Activated naive CD4-positive, alpha-beta T cell treated with anti-CD3 and anti-CD28 coated beads for 36 hours (primary cell): ENCODE results near the gene ASTN2. TPM values are rescaled to one million over a fixed set of nuclear protein-coding genes. Genes with fewer than 3 reads are reported as not detected.

ENCODE experiments used
- CTCF ChIA-PET: fragments of 350-600 bp; sonication (Branson Sonifier 250); formaldehyde crosslinking; loops from one replicate; lab custom pipeline; 2021; ENCODE audit warnings: antibody characterized with exemption; lab: Charles Lee
- DNase-seq: peaks from one replicate; pipeline ENCODE4 v3.0.0-alpha.2; 2020
- H3K27ac Mint-ChIP-seq: one replicate; pipeline ENCODE4 v1.8.0; 2021; ENCODE audit warnings: mild to moderate bottlenecking, mixed read lengths
- H3K27me3 Mint-ChIP-seq: one replicate; pipeline ENCODE4 v1.8.0; 2021; ENCODE audit warnings: low read depth, mixed read lengths
- H3K36me3 Mint-ChIP-seq: one replicate; pipeline ENCODE4 v1.8.0; 2021; ENCODE audit warnings: low read depth, mixed read lengths
- H3K4me1 Mint-ChIP-seq: one replicate; pipeline ENCODE4 v1.8.0; 2021; ENCODE audit warnings: low read depth, mixed read lengths
- H3K4me3 Mint-ChIP-seq: one replicate; pipeline ENCODE4 v1.8.0; 2021; ENCODE audit warnings: mild to moderate bottlenecking, moderate library complexity, mixed read lengths
- H3K9me3 Mint-ChIP-seq: one replicate; pipeline ENCODE4 v1.8.0; 2021; ENCODE audit warnings: mixed read lengths
- intact Hi-C: fragments of 100-400 bp; cut with micrococcal nuclease; formaldehyde crosslinking; loops from one replicate; pipeline ENCODE4 v1.15.1; 2023
- total RNA-seq, 2 experiments: library from RNA; stranded (reverse); gene quantifications; one replicate each; pipeline ENCODE4 v1.2.3, GENCODE V29; 2021

Gene ASTN2
- total RNA-seq, 2 experiments from 2014 or later = 6.0 to 6.6 TPM

- peaks cover 7% of the 10 kb centered on the region for H3K9me3 Mint-ChIP-seq
- no peaks in the 10 kb centered on the region for H3K36me3 Mint-ChIP-seq
- intact Hi-C loops = no loop called here
- CTCF ChIA-PET = interaction anchor here (0.5 kb wide), 1 partner anchor 388 kb away, joined by 3 read pairs; no protein-coding TSS in a partner anchor
- H3K4me1 Mint-ChIP-seq = no peaks in the 10 kb centered on the region
- no peaks in the 10 kb centered on the region for H3K27me3 Mint-ChIP-seq
- no peak for DNase-seq
- no peak overlapping the region for H3K27ac Mint-ChIP-seq
- no peak overlapping the region for H3K4me3 Mint-ChIP-seq
Measured at GRCh38 chr9:117125531-117125930, 289.3 kb downstream of the ASTN2 start.

- no peaks in the 10 kb centered on the region for H3K36me3 Mint-ChIP-seq
- H3K27me3 Mint-ChIP-seq = no peaks in the 10 kb centered on the region
- no peak overlapping the region for H3K27ac Mint-ChIP-seq
- intact Hi-C loops = no loop called here
- H3K9me3 Mint-ChIP-seq = peaks cover 6% of the 10 kb centered on the region
- no peaks in the 10 kb centered on the region for H3K4me1 Mint-ChIP-seq
- CTCF ChIA-PET = no interaction called here
- no peak overlapping the region for H3K4me3 Mint-ChIP-seq
- no peak for DNase-seq
Measured at GRCh38 chr9:117123729-117124128, 291.1 kb downstream of the ASTN2 start.

GRCh38 chr9:117122953-117123352, 291.9 kb downstream of the ASTN2 start:
- H3K4me3 Mint-ChIP-seq = no peak overlapping the region
- H3K27ac Mint-ChIP-seq = no peak overlapping the region
- H3K9me3 Mint-ChIP-seq = peaks cover 2% of the 10 kb centered on the region
- no peaks in the 10 kb centered on the region for H3K36me3 Mint-ChIP-seq
- CTCF ChIA-PET = no interaction called here
- H3K27me3 Mint-ChIP-seq = no peaks in the 10 kb centered on the region
- no peak for DNase-seq
- no peaks in the 10 kb centered on the region for H3K4me1 Mint-ChIP-seq
- intact Hi-C loops = no loop called here

- Mint-ChIP-seq H3K4me3 (no peak overlapping the region), H3K27me3 (no peaks in the 10 kb centered on the region)
- CTCF ChIA-PET = interaction anchor here (0.5 kb wide), 1 partner anchor 20 kb away, joined by 3 read pairs; no protein-coding TSS in a partner anchor
Measured at GRCh38 chr9:117122102-117122501, 292.8 kb downstream of the ASTN2 start.

GRCh38 chr9:117121316-117121715, 293.5 kb downstream of the ASTN2 start:
- no peak overlapping the region for H3K27ac Mint-ChIP-seq
- DNase-seq = no peak
- H3K4me3 Mint-ChIP-seq = no peak overlapping the region
- H3K36me3 Mint-ChIP-seq = no peaks in the 10 kb centered on the region
- no peaks in the 10 kb centered on the region for H3K4me1 Mint-ChIP-seq
- H3K9me3 Mint-ChIP-seq = peaks cover 2% of the 10 kb centered on the region
- CTCF ChIA-PET = no interaction called here
- intact Hi-C loops = no loop called here
- H3K27me3 Mint-ChIP-seq = peaks cover under 1% of the 10 kb centered on the region

More at GRCh38 chr9:117122102-117122501, 292.8 kb downstream of the ASTN2 start:
- intact Hi-C loops = no loop called here
- Mint-ChIP-seq H3K27ac (no peak overlapping the region), H3K4me1 (no peaks in the 10 kb centered on the region), H3K36me3 (no peaks in the 10 kb centered on the region), H3K9me3 (peaks cover 2% of the 10 kb centered on the region)
- DNase-seq = no peak

GRCh38 chr9:117120061-117120460, 294.8 kb downstream of the ASTN2 start:
- H3K4me1 Mint-ChIP-seq = no peaks in the 10 kb centered on the region
- CTCF ChIA-PET = no interaction called here
- intact Hi-C loops = no loop called here
- peaks cover 5% of the 10 kb centered on the region for H3K27me3 Mint-ChIP-seq
- no peak for DNase-seq
- no peaks in the 10 kb centered on the region for H3K36me3 Mint-ChIP-seq
- no peak overlapping the region for H3K27ac Mint-ChIP-seq
- H3K9me3 Mint-ChIP-seq = peaks cover 2% of the 10 kb centered on the region
- no peak overlapping the region for H3K4me3 Mint-ChIP-seq

GRCh38 chr9:117116084-117116483, 298.8 kb downstream of the ASTN2 start:
- Mint-ChIP-seq H3K4me3 (no peak overlapping the region), H3K27ac (no peak overlapping the region), H3K9me3 (peaks cover 1% of the 10 kb centered on the region), H3K27me3 (peaks cover 5% of the 10 kb centered on the region), H3K36me3 (no peaks in the 10 kb centered on the region), H3K4me1 (no peaks in the 10 kb centered on the region)
- CTCF ChIA-PET = no interaction called here
- no peak for DNase-seq
- intact Hi-C loops = no loop called here

- H3K36me3 Mint-ChIP-seq = no peaks in the 10 kb centered on the region
- peaks cover 5% of the 10 kb centered on the region for H3K27me3 Mint-ChIP-seq
- no peaks in the 10 kb centered on the region for H3K4me1 Mint-ChIP-seq
- intact Hi-C loops = no loop called here
- no peak overlapping the region for H3K4me3 Mint-ChIP-seq
- no peak for DNase-seq
- no peak overlapping the region for H3K27ac Mint-ChIP-seq
- no peaks in the 10 kb centered on the region for H3K9me3 Mint-ChIP-seq
- CTCF ChIA-PET = no interaction called here
Measured at GRCh38 chr9:117114768-117115167, 300.1 kb downstream of the ASTN2 start.

- CTCF ChIA-PET = no interaction called here
- DNase-seq = no peak
- no peak overlapping the region for H3K27ac Mint-ChIP-seq
- H3K4me1 Mint-ChIP-seq = no peaks in the 10 kb centered on the region
- intact Hi-C loops = no loop called here
- H3K36me3 Mint-ChIP-seq = no peaks in the 10 kb centered on the region
- H3K27me3 Mint-ChIP-seq = no peaks in the 10 kb centered on the region
- H3K9me3 Mint-ChIP-seq = no peaks in the 10 kb centered on the region
- no peak overlapping the region for H3K4me3 Mint-ChIP-seq
Measured at GRCh38 chr9:117104716-117105495, 310.0 kb downstream of the ASTN2 start.

- CTCF ChIA-PET = no interaction called here
Measured at GRCh38 chr9:117104206-117104605, 310.7 kb downstream of the ASTN2 start.

GRCh38 chr9:117103438-117104110, 311.3 kb downstream of the ASTN2 start:
- no peaks in the 10 kb centered on the region for H3K9me3 Mint-ChIP-seq
- no peaks in the 10 kb centered on the region for H3K27me3 Mint-ChIP-seq
- CTCF ChIA-PET = no interaction called here
- DNase-seq = no peak
- no peaks in the 10 kb centered on the region for H3K4me1 Mint-ChIP-seq
- intact Hi-C loops = no loop called here
- H3K4me3 Mint-ChIP-seq = no peak overlapping the region
- no peak overlapping the region for H3K27ac Mint-ChIP-seq
- no peaks in the 10 kb centered on the region for H3K36me3 Mint-ChIP-seq

More at GRCh38 chr9:117104206-117104605, 310.7 kb downstream of the ASTN2 start:
- no peak overlapping the region for H3K27ac Mint-ChIP-seq
- H3K4me3 Mint-ChIP-seq = no peak overlapping the region
- H3K4me1 Mint-ChIP-seq = no peaks in the 10 kb centered on the region
- H3K36me3 Mint-ChIP-seq = no peaks in the 10 kb centered on the region
- intact Hi-C loops = no loop called here
- no peaks in the 10 kb centered on the region for H3K27me3 Mint-ChIP-seq
- no peaks in the 10 kb centered on the region for H3K9me3 Mint-ChIP-seq
- no peak for DNase-seq

GRCh38 chr9:117101008-117101407, 313.8 kb downstream of the ASTN2 start:
- CTCF ChIA-PET = no interaction called here
- intact Hi-C loops = no loop called here

GRCh38 chr9:117098331-117098730, 316.5 kb downstream of the ASTN2 start:
- intact Hi-C loops = no loop called here
- H3K27ac Mint-ChIP-seq = no peak overlapping the region
- no peak overlapping the region for H3K4me3 Mint-ChIP-seq
- no peaks in the 10 kb centered on the region for H3K9me3 Mint-ChIP-seq
- no peak for DNase-seq
- H3K4me1 Mint-ChIP-seq = no peaks in the 10 kb centered on the region
- no peaks in the 10 kb centered on the region for H3K27me3 Mint-ChIP-seq
- CTCF ChIA-PET = no interaction called here
- no peaks in the 10 kb centered on the region for H3K36me3 Mint-ChIP-seq

More at GRCh38 chr9:117101008-117101407, 313.8 kb downstream of the ASTN2 start:
- H3K4me3 Mint-ChIP-seq = no peak overlapping the region
- no peak overlapping the region for H3K27ac Mint-ChIP-seq
- H3K4me1 Mint-ChIP-seq = no peaks in the 10 kb centered on the region
- no peaks in the 10 kb centered on the region for H3K27me3 Mint-ChIP-seq
- DNase-seq = no peak
- H3K36me3 Mint-ChIP-seq = no peaks in the 10 kb centered on the region
- no peaks in the 10 kb centered on the region for H3K9me3 Mint-ChIP-seq
